T-helper 1 cell treated with Interleukin-12 subunit alpha and Interleukin-12 subunit beta and Interleukin-4 antibody, amounts not matched to agents 30 ng/mL and 1 ng/mL, for 36 hours (primary cell): ENCODE results near the gene ANAPC1. TPM values are rescaled to one million over a fixed set of nuclear protein-coding genes. Genes with fewer than 3 reads are reported as not detected.
"Not testable (repeated sequence)": the region's sequence is repeated elsewhere in the genome, so short reads cannot be mapped to it uniquely, and the experiment has no call there.

Experiments used
- intact Hi-C: fragments of 100-400 bp; cut with micrococcal nuclease; formaldehyde crosslinking; loops from one replicate; pipeline ENCODE4 v1.15.1; 2024
- total RNA-seq: library from RNA; stranded (reverse); gene quantifications from 2 replicates; pipeline ENCODE4 v1.2.3, GENCODE V29; 2022

The ANAPC1 gene
- 69.5 and 71.8 TPM in 2 replicates for total RNA-seq

DNA sequence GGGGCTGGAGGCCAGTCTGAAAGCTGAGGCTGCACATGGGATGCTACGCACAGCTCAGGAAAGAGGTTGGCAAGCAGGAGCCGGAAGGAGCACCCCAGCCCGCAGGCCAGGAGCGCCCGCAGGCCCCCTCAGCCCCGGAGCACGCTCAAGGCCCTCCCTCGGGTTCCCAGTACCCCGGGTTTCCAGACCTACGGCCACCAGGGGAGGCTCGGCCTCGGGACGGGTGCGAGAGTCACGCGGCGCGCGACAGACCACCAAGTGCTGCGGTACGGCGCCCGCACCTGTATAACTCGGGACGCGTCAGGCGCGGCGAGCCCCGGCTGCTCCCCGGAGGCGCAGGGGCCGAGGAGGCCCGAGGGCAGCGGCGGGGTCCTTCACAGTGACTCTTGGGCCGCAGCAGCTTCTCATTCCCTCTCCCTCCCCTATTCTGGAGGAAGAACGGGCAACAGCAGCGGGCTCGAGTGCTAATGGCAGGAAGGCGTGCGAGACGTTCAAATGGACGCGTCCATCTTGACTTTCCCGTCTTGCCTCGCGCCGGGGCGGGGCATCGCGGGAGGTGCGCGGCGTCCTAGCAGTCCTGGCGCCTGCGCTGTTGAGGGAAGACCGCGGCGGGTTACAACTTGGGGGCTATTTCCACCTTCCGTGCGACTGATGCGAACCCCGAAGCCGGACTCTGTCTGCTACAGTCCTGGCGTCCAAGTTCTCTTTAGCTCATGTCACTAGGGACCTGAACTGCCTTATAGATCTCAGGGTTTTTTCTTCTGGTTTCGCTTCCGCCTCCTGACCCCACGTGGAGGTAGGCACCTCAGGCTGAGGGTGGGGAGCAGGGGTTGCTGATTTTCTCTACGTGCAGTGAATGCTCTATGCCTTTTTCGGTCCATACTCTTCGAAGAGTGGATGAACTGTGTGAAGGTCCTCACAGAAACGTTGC lies at the start of gene ANAPC1:
TSS of gene ANAPC1 (minus strand) at position 533 of the 931 bp plus-strand sequence. CDS start 3,368 bp downstream, outside the sequence.
- intact Hi-C loops: loop anchor here (1.0 to 5.0 kb wide), 8 partner anchors 14 to 1207 kb away; partner anchors contain the start of genes BUB1, CHCHD5, MERTK and POLR1B

DNA sequence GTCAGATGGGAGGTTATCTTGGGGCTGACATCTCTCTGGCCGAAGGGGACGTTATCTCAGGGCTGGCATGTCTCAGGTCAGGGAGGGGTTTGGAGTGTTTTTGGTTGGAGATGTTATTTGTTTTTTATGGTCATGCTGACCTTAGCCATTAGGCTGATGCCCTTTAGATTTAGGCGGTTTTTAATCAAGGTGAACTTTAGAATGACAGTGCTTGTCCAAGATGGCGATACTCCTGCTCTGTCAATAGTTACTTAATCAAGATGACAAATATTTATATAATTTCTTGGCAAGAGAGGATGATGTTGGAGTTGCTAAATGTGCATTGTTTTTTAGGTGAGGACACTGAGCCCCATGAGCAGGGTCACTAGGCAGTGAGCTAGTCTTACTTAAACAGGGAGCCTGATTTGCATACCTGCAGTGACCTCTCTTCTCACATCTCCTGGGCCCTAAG lies 48.9 kb upstream of the ANAPC1 start:
- intact Hi-C loops: no loop called here

DNA sequence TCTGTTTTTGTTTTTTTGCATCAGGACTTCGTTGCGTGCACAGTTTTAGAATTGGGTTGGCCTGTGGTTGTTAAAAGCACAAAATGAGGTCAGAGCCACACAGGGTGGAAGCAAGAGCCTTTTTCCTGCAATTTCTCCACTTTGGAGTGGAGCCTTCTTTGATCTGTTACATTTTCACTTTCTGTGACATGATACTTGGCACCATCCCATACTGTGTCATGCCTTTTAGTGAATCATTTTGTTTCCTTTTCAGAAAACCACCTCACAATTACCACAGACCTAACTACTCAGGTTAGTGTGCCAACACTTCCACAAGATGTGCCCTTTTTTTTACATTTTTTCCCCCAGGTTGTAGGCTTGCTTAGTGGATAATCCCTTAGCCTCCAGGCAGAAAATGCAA lies 46.9 kb upstream of the ANAPC1 start:
- intact Hi-C loops: no loop called here

GRCh38 chr2:111930409-111930808 lies 46.4 kb upstream of the ANAPC1 start:
- intact Hi-C loops: no loop called here

DNA sequence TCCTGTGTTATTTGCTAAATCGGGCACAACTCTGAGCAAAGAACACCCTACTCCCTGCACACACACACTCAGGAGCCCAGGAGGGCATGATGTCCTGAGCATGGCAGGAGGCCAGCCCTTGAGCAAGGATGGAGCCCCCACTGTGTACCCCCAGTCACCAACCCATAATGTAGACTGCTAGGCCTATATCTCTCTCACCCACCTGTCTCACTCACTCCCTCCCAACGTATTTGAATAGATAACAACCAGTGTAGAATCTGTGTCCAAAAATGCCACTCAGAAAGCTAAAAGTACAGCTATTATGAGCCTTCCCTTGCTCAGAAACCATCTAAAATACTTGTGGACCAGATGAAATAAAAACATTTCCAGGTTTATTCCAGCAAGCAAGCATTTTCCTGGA lies 43.7 kb upstream of the ANAPC1 start:
- intact Hi-C loops: no loop called here

GRCh38 chr2:111924617-111925107 lies 40.7 kb upstream of the ANAPC1 start:
- intact Hi-C loops: no loop called here

DNA sequence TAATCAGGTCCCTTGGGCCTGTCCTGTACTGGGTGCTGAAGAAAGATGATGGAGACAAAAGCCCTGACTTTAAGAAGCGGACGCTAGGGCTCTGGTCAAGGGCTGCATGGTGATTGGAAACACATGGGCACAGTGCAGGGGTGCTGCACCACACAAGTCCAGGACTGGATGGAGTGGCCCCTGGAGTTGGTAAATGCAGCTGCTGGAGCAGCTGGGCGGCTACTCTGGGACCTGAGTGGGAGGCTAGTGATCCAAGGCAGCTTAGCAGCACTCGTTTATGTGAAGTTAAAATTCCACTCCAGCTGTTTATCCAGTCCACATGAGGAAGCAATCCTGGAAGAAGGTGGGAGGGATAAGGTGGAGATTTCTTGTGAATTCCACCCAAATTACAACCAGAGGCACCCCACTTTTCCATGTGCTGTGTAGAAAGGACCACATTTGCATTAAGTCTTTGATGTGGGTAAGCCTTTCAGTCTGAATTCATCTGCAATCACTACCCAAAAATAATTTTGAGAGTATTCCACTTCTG lies 39.3 kb upstream of the ANAPC1 start:
- intact Hi-C loops: no loop called here

- intact Hi-C loops: no loop called here
Measured at GRCh38 chr2:111919794-111920608, 36.0 kb upstream of the ANAPC1 start.

- intact Hi-C loops: no loop called here
Measured at GRCh38 chr2:111919365-111919764, 35.4 kb upstream of the ANAPC1 start.

DNA sequence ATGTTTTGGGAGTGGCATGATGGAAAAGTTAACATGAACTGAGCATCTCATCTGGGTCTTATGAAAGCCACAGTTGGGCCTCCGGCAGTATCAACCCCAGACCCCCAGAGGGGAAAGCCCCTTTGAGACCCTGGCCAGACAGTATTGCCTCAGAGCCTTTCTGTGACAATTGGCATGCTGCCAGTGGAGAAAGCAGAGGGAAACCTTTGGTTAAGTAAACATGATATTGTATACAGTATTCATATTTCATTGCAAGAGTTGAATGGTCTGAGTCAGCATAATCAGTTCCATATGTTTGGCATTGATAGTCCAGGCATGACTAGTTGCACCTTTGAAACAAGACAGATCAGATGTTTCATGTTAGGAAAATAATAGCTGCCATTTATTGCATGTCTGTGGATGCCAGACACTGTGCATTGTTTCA lies 34.4 kb upstream of the ANAPC1 start:
- intact Hi-C loops: no loop called here

- intact Hi-C loops: no loop called here
Measured at GRCh38 chr2:111917106-111917505, 33.1 kb upstream of the ANAPC1 start.

DNA sequence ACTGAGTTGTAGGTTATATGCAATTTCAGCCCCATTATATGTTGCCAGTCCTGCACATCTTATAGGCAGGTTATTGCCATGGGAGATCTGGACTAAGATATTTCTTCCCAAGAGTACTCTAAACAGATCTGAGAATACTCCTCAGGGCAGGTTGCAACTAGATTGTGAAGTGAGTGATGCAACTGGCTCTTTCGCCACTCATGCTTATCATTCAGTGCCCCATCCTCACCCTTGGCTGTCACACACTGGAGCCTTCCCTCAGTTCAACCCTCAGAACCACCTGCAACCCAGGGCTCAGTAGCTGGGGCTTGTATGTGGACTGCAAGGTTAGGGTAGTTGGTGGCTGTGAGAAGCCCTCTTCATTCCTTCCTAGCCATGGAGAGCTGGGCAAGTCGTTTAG lies 28.6 kb upstream of the ANAPC1 start:
- intact Hi-C loops: no loop called here

GRCh38 chr2:111911295-111911977 lies 27.4 kb upstream of the ANAPC1 start:
- intact Hi-C loops: not testable (repeated sequence)

DNA sequence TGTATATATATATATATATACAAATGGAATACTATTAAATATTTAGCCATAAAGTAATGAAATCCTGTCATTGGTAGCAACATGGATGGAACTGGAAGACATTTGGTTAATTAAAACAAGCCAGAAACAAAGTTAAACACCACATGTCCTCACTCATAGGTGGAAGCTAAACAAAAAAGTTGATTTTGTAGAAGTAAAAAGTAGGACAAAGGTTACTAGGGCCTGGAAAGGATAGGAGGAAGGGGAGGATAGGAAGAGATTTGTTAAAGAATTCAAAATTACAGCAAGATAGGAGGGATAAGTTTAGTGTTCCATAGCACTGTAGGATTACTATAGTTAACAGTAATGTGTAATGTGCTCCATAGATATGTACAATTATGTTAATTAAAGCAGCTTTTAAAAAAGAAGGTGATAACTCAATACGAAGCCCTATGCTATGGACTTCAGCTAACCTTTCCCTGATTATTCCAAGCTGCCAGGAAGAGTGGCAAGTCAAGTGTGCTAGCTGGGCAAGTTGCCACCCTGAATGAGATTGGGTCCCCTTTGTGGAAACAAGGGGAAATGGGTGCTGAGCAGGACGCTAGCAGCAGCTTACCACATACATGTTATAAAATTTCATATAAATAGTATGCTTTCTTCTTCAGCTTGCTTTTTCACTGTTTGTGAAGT lies 26.8 kb upstream of the ANAPC1 start:
- intact Hi-C loops: no loop called here

- intact Hi-C loops: not testable (repeated sequence)
Measured at GRCh38 chr2:111909997-111910396, 26.0 kb upstream of the ANAPC1 start.

GRCh38 chr2:111909079-111909478 lies 25.1 kb upstream of the ANAPC1 start:
- intact Hi-C loops: no loop called here

DNA sequence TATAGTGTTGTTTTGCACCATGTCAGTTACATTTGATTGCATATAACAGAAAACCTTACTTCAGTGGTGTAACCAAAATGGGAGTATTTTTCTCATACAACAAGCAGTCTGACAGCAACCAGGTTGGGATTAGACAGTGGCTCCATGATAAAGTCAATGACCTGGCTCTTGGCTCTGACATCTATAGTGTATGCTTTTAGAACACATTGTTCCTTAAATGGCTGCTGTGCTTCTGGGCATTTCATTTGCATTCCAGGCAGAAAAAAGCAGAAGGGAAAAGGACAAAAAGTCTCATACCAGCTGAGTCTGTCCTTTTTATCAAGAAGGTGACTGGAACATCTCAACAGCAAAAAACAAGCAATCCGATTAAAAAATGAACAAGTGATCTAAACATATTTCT lies 24.6 kb upstream of the ANAPC1 start:
- intact Hi-C loops: no loop called here

DNA sequence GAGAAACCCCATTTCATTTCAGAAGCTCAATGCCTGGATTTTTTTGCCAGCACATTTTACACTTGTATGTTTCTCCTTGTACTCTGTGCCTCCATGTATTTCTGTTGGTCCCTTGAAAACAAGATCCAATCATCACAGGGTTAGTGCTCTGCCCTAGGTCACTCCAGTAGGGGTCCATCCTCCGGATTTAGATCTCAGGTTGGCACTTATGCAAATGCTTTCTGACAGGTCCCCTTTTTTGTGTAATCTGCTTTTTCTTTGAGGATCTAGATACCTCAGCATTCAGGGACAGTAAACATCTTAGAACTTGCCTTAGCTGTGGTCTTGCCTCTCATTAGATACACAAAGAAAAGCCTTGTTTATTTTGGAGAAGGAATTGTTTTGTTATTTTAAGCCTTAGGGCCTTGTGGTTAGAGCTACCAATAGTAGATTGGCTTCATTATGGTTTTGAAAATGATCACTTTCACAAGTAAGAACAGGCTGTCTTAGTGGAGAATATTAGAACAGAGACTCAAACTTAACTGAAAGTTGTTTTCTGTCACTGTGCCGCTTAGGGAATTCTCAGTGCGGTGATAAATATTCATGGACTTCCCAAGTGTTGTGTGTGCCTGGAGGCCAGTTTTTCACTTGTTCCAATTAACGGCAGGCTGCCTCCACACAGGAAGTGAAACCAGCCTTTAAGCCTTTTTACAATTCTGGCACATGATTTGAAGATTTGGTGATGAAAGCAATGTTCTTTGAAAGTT lies 22.2 kb upstream of the ANAPC1 start:
- intact Hi-C loops: no loop called here

GRCh38 chr2:111905475-111905869 lies 21.5 kb upstream of the ANAPC1 start:
- intact Hi-C loops: not testable (repeated sequence)
